Measurements from ENCODE around the gene ZNF106. TPM values are rescaled to one million over a fixed set of nuclear protein-coding genes. Genes with fewer than 3 reads are reported as not detected.

The ZNF106 gene
- total RNA-seq, 1 experiment from 2014 or later, result 73.4 TPM

GRCh38 chr15:42364529-42364928, 126.4 kb downstream of the ZNF106 start:
- POLR2A ChIA-PET (ENCODE audit: unreplicated experiment), result no interaction called here
- H3K27ac ChIP-seq, result no peak overlapping the region

GRCh38 chr15:42363942-42364341, 127.0 kb downstream of the ZNF106 start:
- Histone ChIP-seq H3K4me2 (no peak overlapping the region), H3F3A (ENCODE audit: insufficient read depth, low read depth) (no peaks in the 10 kb centered on the region), H3K27ac (no peak overlapping the region), H3K9me3 (ENCODE audit: insufficient read depth, low read depth) (no peaks in the 10 kb centered on the region), H3K36me3 (ENCODE audit: low read depth) (no peaks in the 10 kb centered on the region), H2AFZ (no peak overlapping the region), H3K4me1 (replicated peaks; ENCODE audit: insufficient read depth) (no peaks in the 10 kb centered on the region), H3K9me2 (ENCODE audit: insufficient read depth) (no peaks in the 10 kb centered on the region), H4K20me1 (ENCODE audit: insufficient read depth) (no peaks in the 10 kb centered on the region), H3K79me2 (ENCODE audit: low read depth) (no peaks in the 10 kb centered on the region), H3K27me3 (ENCODE audit: insufficient read depth, low read depth) (no peaks in the 10 kb centered on the region), H3K4me3 (no peak overlapping the region)
- TF ChIP-seq EZH2 (IDR thresholded peaks at IDR 0.05; ENCODE audit: low read depth), result no peak
- POLR2A ChIA-PET (ENCODE audit: unreplicated experiment), result no interaction called here
- BruUV-seq (replicated peaks), result no TSS peak
- intact Hi-C loops (cut with micrococcal nuclease; ENCODE audit: unreplicated experiment), result no loop called here
- DNase-seq, result no peak
- CTCF ChIA-PET, result no interaction called here

More at GRCh38 chr15:42364529-42364928, 126.4 kb downstream of the ZNF106 start:
- H3K9me3 ChIP-seq (ENCODE audit: insufficient read depth, low read depth), result no peaks in the 10 kb centered on the region
- intact Hi-C loops (cut with micrococcal nuclease; ENCODE audit: unreplicated experiment), result no loop called here
- DNase-seq, result no peak
- H3K9me2 ChIP-seq (ENCODE audit: insufficient read depth), result no peaks in the 10 kb centered on the region
- H3K4me2 ChIP-seq, result no peak overlapping the region
- no peaks in the 10 kb centered on the region for H3K27me3 ChIP-seq (ENCODE audit: insufficient read depth, low read depth)
- CTCF ChIA-PET, result no interaction called here
- H3F3A ChIP-seq (ENCODE audit: insufficient read depth, low read depth), result no peaks in the 10 kb centered on the region
- no peaks in the 10 kb centered on the region for H3K36me3 ChIP-seq (ENCODE audit: low read depth)
- TF ChIP-seq EZH2 (IDR thresholded peaks at IDR 0.05; ENCODE audit: low read depth) (no peak), CTCF (conservative IDR thresholded peaks at IDR 0.05) (no peak)
- H3K4me3 ChIP-seq, result no peak overlapping the region
- H3K4me1 ChIP-seq (replicated peaks; ENCODE audit: insufficient read depth), result no peaks in the 10 kb centered on the region
- no peak overlapping the region for H2AFZ ChIP-seq
- no peaks in the 10 kb centered on the region for H4K20me1 ChIP-seq (ENCODE audit: insufficient read depth)
- no TSS peak for BruUV-seq (replicated peaks)
- H3K79me2 ChIP-seq (ENCODE audit: low read depth), result no peaks in the 10 kb centered on the region

DNA sequence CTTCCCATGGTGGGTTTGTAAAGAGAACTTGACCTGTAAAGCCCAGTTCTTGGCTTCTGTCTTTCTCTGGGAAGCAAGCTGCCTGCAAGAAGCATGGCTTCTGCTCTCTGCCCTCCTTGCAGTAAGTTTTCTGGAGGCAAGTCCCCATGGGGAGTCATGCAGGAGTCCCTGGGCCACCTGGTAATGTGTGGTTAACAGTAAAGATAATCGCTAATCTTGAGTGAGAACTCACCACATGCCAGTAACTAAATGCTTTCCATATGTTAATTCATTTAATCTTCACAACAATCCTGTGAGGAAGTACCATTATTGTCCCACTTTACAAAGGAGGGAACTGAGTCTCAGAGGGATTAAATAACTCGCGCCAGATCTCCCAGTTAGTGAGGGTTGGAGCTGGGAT, 127.5 kb downstream of the ZNF106 start:
- no peaks in the 10 kb centered on the region for H3K4me1 ChIP-seq (replicated peaks; ENCODE audit: insufficient read depth)
- TF ChIP-seq EZH2 (IDR thresholded peaks at IDR 0.05; ENCODE audit: low read depth), result no peak
- no peak for TF ChIP-seq CTCF (conservative IDR thresholded peaks at IDR 0.05)
- POLR2A ChIA-PET (ENCODE audit: unreplicated experiment), result no interaction called here
- H3K9me3 ChIP-seq (ENCODE audit: insufficient read depth, low read depth), result no peaks in the 10 kb centered on the region
- no peak overlapping the region for H3K27ac ChIP-seq
- no peaks in the 10 kb centered on the region for H3F3A ChIP-seq (ENCODE audit: insufficient read depth, low read depth)
- no TSS peak for BruUV-seq (replicated peaks)
- DNase-seq, result no peak
- intact Hi-C loops (cut with micrococcal nuclease; ENCODE audit: unreplicated experiment), result no loop called here
- CTCF ChIA-PET, result no interaction called here
- H3K79me2 ChIP-seq (ENCODE audit: low read depth), result no peaks in the 10 kb centered on the region
- H2AFZ ChIP-seq, result no peak overlapping the region
- H3K4me3 ChIP-seq, result no peak overlapping the region
- no peaks in the 10 kb centered on the region for H3K27me3 ChIP-seq (ENCODE audit: insufficient read depth, low read depth)
- H3K4me2 ChIP-seq, result no peak overlapping the region
- no peaks in the 10 kb centered on the region for H3K36me3 ChIP-seq (ENCODE audit: low read depth)
- no peaks in the 10 kb centered on the region for H4K20me1 ChIP-seq (ENCODE audit: insufficient read depth)
- no peaks in the 10 kb centered on the region for H3K9me2 ChIP-seq (ENCODE audit: insufficient read depth)

Other genes with a start within 250 kb of the ZNF106 start
- gene GANC, start 217.9 kb downstream of the ZNF106 start, total RNA-seq (2021), result 13.9 and 16.3 TPM in 2 replicates
- 43.9 and 45.1 TPM in 2 replicates for gene TMEM87A, start 217.7 kb downstream of the ZNF106 start, total RNA-seq (2021)
- 0.18 and 0.50 TPM in 2 replicates for gene CAPN3, start 131.6 kb downstream of the ZNF106 start, total RNA-seq (2021)
- 47.1 and 65.8 TPM in 2 replicates for gene SNAP23, start 4.5 kb upstream of the ZNF106 start, total RNA-seq (2021)
- 22.7 and 23.0 TPM in 2 replicates for gene LRRC57, start 57.7 kb upstream of the ZNF106 start, total RNA-seq (2021)
- gene HAUS2, start 57.7 kb upstream of the ZNF106 start, total RNA-seq (2021), result 17.7 and 23.7 TPM in 2 replicates
- gene STARD9, start 84.5 kb upstream of the ZNF106 start, total RNA-seq (2021), result 1.7 and 2.4 TPM in 2 replicates
- 19.2 and 23.4 TPM in 2 replicates for gene CDAN1, start 246.0 kb upstream of the ZNF106 start, total RNA-seq (2021)

Data from PC-9 (cell line).